ENCODE results near the gene XCL1.
"Not testable (repeated sequence)": the region's sequence is repeated elsewhere in the genome, so short reads cannot be mapped to it uniquely, and the experiment has no call there.

XCL1 gene

GRCh38 chr1:168589167-168589566, 12.8 kb downstream of the XCL1 start:
- no peaks in the 10 kb centered on the region for H3K27me3 ChIP-seq (ENCODE audit: insufficient read depth, low read length)
- no peaks in the 10 kb centered on the region for H3K4me1 ChIP-seq (ENCODE audit: insufficient read depth, low read length)
- H3K4me3 ChIP-seq (ENCODE audit: low read length): no peak overlapping the region
- no peak overlapping the region for H3K27ac ChIP-seq (ENCODE audit: low read depth, low read length)
- no peaks in the 10 kb centered on the region for H3K36me3 ChIP-seq (ENCODE audit: insufficient read depth, low read length)
- WGBS: 100% methylated on average over 2 of the region's 2 CpGs
- H3K9ac ChIP-seq (ENCODE audit: low read depth, low read length): no peak overlapping the region
- H3K9me3 ChIP-seq (ENCODE audit: insufficient read depth, low read depth, low read length): no peaks in the 10 kb centered on the region

- Histone ChIP-seq H3K9ac (ENCODE audit: low read depth, low read length) (no peak overlapping the region), H3K4me1 (ENCODE audit: insufficient read depth, low read length) (no peaks in the 10 kb centered on the region), H3K4me3 (ENCODE audit: low read length) (no peak overlapping the region), H3K27ac (ENCODE audit: low read depth, low read length) (no peak overlapping the region), H3K9me3 (ENCODE audit: insufficient read depth, low read depth, low read length) (no peaks in the 10 kb centered on the region), H3K27me3 (ENCODE audit: insufficient read depth, low read length) (no peaks in the 10 kb centered on the region), H3K36me3 (ENCODE audit: insufficient read depth, low read length) (no peaks in the 10 kb centered on the region)
- 93% methylated on average over 5 of the region's 5 CpGs for WGBS
These were observed 14.7 kb downstream of the XCL1 start for GRCh38 chr1:168591066-168591465.

DNA sequence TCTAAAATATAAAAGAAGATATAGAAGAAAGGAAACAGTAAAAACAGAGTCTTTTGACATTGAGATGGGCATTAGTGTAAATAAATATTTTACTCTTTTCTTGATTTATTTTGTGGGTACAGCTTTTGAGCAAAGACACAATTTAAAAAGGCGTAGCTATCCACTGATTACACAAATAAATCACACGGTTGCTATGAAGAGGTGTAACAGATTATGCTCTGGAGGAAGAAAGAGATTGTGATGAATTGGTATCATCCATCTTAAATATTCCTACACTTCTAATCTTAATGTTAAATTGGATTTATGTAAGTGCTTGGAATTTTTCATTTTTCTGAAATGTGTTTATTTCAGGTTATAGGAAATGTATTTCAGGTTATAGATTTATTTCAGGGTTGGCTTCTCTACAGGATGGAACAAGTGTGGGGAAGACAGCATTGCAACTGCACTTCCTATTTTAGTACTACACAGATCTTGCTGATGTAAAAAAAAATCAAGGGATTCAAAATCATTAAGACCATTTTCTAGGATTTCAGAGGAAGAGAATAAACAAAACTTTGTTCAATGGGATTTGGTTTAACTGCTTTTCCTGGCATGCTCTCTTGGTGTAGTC, 15.3 kb downstream of the XCL1 start:
- no CpG with 5 or more reads among the region's 2 CpGs for WGBS
- Histone ChIP-seq H3K9ac (ENCODE audit: low read depth, low read length) (no peak overlapping the region), H3K4me3 (ENCODE audit: low read length) (no peak overlapping the region), H3K9me3 (ENCODE audit: insufficient read depth, low read depth, low read length) (no peaks in the 10 kb centered on the region), H3K36me3 (ENCODE audit: insufficient read depth, low read length) (no peaks in the 10 kb centered on the region), H3K27me3 (ENCODE audit: insufficient read depth, low read length) (no peaks in the 10 kb centered on the region), H3K27ac (ENCODE audit: low read depth, low read length) (no peak overlapping the region), H3K4me1 (ENCODE audit: insufficient read depth, low read length) (no peaks in the 10 kb centered on the region)

- H3K27me3 ChIP-seq (ENCODE audit: insufficient read depth, low read length); H3K27ac ChIP-seq (ENCODE audit: low read depth, low read length); H3K36me3 ChIP-seq (ENCODE audit: insufficient read depth, low read length); H3K9me3 ChIP-seq (ENCODE audit: insufficient read depth, low read depth, low read length); H3K4me1 ChIP-seq (ENCODE audit: insufficient read depth, low read length); H3K9ac ChIP-seq (ENCODE audit: low read depth, low read length); H3K4me3 ChIP-seq (ENCODE audit: low read length): not testable (repeated sequence)
These were observed 19.0 kb downstream of the XCL1 start for GRCh38 chr1:168595403-168595802.

DNA sequence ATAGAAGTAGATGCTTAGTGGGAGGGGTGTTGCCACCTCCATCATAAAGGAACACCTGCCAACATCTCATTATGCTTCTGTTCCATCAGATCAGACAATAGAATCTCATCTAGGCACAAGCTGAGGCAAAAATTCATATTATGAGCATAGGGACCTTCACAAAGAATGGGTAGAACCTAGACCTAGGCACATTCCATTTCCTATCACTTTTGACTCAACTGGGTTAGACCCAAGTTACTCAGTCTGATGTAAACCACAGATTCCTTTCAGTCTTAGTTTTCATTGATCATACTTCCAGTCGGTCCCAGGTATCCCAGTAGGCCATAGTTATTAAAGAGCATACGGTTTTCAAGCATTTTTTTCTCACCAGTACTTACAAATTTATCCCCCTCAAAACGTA, 21.7 kb downstream of the XCL1 start:
- WGBS: 95% methylated on average over 1 of the region's 3 CpGs
- H3K9me3 ChIP-seq (ENCODE audit: insufficient read depth, low read depth, low read length): no peaks in the 10 kb centered on the region
- no peak overlapping the region for H3K4me3 ChIP-seq (ENCODE audit: low read length)
- H3K27me3 ChIP-seq (ENCODE audit: insufficient read depth, low read length): no peaks in the 10 kb centered on the region
- H3K9ac ChIP-seq (ENCODE audit: low read depth, low read length): no peak overlapping the region
- H3K36me3 ChIP-seq (ENCODE audit: insufficient read depth, low read length): no peaks in the 10 kb centered on the region
- no peak overlapping the region for H3K27ac ChIP-seq (ENCODE audit: low read depth, low read length)
- H3K4me1 ChIP-seq (ENCODE audit: insufficient read depth, low read length): no peaks in the 10 kb centered on the region

DNA sequence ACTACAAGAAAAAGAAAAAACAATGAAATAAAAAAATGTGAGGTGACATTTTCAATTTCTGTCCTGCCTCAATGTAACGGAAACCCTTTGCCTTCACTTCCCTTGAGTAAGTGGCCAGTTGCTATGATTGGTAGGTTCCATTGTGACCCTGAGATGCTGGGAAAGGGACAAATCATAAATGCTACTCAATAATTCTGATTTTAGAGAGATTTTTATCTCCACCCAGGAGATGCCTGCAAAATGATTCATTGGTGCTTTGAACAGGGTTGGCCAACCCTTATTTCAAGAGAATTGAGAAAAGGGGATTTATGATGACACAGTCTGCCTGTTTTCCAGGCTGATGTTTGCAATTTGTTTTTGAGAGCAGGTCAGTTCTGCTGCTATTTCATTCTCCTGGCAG, 22.5 kb downstream of the XCL1 start:
- no peak overlapping the region for H3K27ac ChIP-seq (ENCODE audit: low read depth, low read length)
- H3K27me3 ChIP-seq (ENCODE audit: insufficient read depth, low read length): no peaks in the 10 kb centered on the region
- no peaks in the 10 kb centered on the region for H3K9me3 ChIP-seq (ENCODE audit: insufficient read depth, low read depth, low read length)
- no peaks in the 10 kb centered on the region for H3K4me1 ChIP-seq (ENCODE audit: insufficient read depth, low read length)
- H3K9ac ChIP-seq (ENCODE audit: low read depth, low read length): no peak overlapping the region
- H3K4me3 ChIP-seq (ENCODE audit: low read length): no peak overlapping the region
- no peaks in the 10 kb centered on the region for H3K36me3 ChIP-seq (ENCODE audit: insufficient read depth, low read length)
- 100% methylated on average over 1 of the region's 1 CpG for WGBS

DNA sequence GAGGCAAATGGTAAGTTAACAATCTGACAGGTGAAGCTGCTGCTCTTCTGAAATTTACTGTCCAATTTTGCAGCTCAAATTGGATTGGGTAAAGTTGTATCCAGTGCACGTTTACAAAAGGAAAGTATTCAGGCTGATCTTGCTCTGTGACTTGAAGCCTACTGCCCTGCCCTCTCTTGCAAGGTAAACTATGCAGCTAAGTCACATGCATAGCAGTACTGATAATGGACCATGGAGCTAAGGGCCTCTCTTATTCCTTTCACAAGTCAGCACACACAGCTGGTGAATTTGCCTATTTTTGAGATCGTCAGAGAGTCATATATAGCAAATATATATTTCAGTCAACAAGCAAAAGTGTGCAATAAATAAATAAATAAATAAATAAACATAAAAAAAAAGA, 23.2 kb downstream of the XCL1 start:
- Histone ChIP-seq H3K4me3 (ENCODE audit: low read length) (no peak overlapping the region), H3K4me1 (ENCODE audit: insufficient read depth, low read length) (no peaks in the 10 kb centered on the region), H3K9ac (ENCODE audit: low read depth, low read length) (no peak overlapping the region), H3K27me3 (ENCODE audit: insufficient read depth, low read length) (no peaks in the 10 kb centered on the region), H3K36me3 (ENCODE audit: insufficient read depth, low read length) (no peaks in the 10 kb centered on the region), H3K27ac (ENCODE audit: low read depth, low read length) (no peak overlapping the region), H3K9me3 (ENCODE audit: insufficient read depth, low read depth, low read length) (no peaks in the 10 kb centered on the region)
- WGBS: 59% methylated on average over 1 of the region's 2 CpGs

GRCh38 chr1:168601051-168601450, 24.6 kb downstream of the XCL1 start:
- Histone ChIP-seq H3K27ac (ENCODE audit: low read depth, low read length) (no peak overlapping the region), H3K9me3 (ENCODE audit: insufficient read depth, low read depth, low read length) (no peaks in the 10 kb centered on the region), H3K36me3 (ENCODE audit: insufficient read depth, low read length) (no peaks in the 10 kb centered on the region), H3K4me3 (ENCODE audit: low read length) (no peak overlapping the region), H3K27me3 (ENCODE audit: insufficient read depth, low read length) (no peaks in the 10 kb centered on the region), H3K4me1 (ENCODE audit: insufficient read depth, low read length) (no peaks in the 10 kb centered on the region), H3K9ac (ENCODE audit: low read depth, low read length) (no peak overlapping the region)
- WGBS: 97% methylated on average over 3 of the region's 4 CpGs

DNA sequence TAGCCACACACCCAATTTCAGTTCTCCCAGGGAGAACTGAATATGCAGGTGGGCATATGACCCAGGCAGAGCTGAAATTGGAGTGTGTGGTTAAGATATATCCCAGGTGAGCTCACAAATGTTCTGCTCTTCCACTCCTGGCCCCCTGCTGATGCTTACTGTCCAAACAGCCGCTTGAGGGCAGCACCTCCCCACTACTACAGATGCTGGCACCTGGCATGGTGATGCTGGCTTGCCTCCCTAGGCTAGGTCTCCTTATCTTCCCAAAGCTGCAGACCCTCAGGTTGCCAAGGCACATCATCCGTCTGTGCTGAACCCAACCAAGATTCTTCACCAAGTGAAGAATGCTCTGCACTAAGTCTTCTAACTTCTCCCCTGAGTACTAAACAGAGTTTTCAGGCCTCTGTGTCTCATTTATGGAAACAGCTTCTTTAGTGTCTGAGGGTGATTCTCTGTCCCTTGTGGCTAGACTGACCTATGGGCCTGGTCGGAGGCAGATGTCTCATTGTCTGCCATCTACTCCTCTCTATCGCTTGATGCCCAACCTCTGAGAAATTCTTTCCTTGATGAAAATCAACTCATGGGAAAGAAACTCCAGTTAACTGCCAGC, 27.2 kb downstream of the XCL1 start:
- no peak overlapping the region for H3K4me3 ChIP-seq (ENCODE audit: low read length)
- H3K9ac ChIP-seq (ENCODE audit: low read depth, low read length): no peak overlapping the region
- H3K9me3 ChIP-seq (ENCODE audit: insufficient read depth, low read depth, low read length): no peaks in the 10 kb centered on the region
- H3K36me3 ChIP-seq (ENCODE audit: insufficient read depth, low read length): no peaks in the 10 kb centered on the region
- no peaks in the 10 kb centered on the region for H3K4me1 ChIP-seq (ENCODE audit: insufficient read depth, low read length)
- WGBS: 51% methylated on average over 4 of the region's 4 CpGs
- no peaks in the 10 kb centered on the region for H3K27me3 ChIP-seq (ENCODE audit: insufficient read depth, low read length)
- no peak overlapping the region for H3K27ac ChIP-seq (ENCODE audit: low read depth, low read length)

DNA sequence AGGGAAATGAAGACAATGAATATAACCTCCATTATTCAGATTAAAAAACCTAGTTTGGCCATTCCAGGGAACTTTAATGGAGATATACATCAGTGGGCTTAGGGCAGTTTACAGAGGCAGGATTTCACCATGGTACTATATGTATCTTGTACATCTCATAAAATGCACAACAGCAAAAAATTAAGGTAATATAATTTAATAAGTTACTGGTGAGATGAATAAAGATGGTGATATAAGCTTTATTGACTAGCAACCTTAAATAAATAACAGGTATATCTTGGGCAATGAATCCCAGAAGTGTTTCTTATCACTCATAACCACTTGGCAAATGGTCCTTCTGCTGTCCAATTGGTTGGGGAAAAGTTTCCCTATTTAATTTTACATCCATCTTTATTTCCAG, 29.0 kb downstream of the XCL1 start:
- H3K4me3 ChIP-seq (ENCODE audit: low read length): no peak overlapping the region
- H3K4me1 ChIP-seq (ENCODE audit: insufficient read depth, low read length): no peaks in the 10 kb centered on the region
- no peaks in the 10 kb centered on the region for H3K36me3 ChIP-seq (ENCODE audit: insufficient read depth, low read length)
- no peak overlapping the region for H3K27ac ChIP-seq (ENCODE audit: low read depth, low read length)
- H3K9me3 ChIP-seq (ENCODE audit: insufficient read depth, low read depth, low read length): no peaks in the 10 kb centered on the region
- no peak overlapping the region for H3K9ac ChIP-seq (ENCODE audit: low read depth, low read length)
- no peaks in the 10 kb centered on the region for H3K27me3 ChIP-seq (ENCODE audit: insufficient read depth, low read length)

GRCh38 chr1:168606096-168606495, 29.7 kb downstream of the XCL1 start:
- Histone ChIP-seq H3K4me3 (ENCODE audit: low read length) (no peak overlapping the region), H3K9me3 (ENCODE audit: insufficient read depth, low read depth, low read length) (no peaks in the 10 kb centered on the region), H3K36me3 (ENCODE audit: insufficient read depth, low read length) (no peaks in the 10 kb centered on the region), H3K27ac (ENCODE audit: low read depth, low read length) (no peak overlapping the region), H3K4me1 (ENCODE audit: insufficient read depth, low read length) (no peaks in the 10 kb centered on the region), H3K9ac (ENCODE audit: low read depth, low read length) (no peak overlapping the region), H3K27me3 (ENCODE audit: insufficient read depth, low read length) (no peaks in the 10 kb centered on the region)

- Histone ChIP-seq H3K9me3 (ENCODE audit: insufficient read depth, low read depth, low read length) (no peaks in the 10 kb centered on the region), H3K4me3 (ENCODE audit: low read length) (no peak overlapping the region), H3K36me3 (ENCODE audit: insufficient read depth, low read length) (no peaks in the 10 kb centered on the region), H3K27me3 (ENCODE audit: insufficient read depth, low read length) (no peaks in the 10 kb centered on the region), H3K4me1 (ENCODE audit: insufficient read depth, low read length) (no peaks in the 10 kb centered on the region), H3K9ac (ENCODE audit: low read depth, low read length) (no peak overlapping the region), H3K27ac (ENCODE audit: low read depth, low read length) (no peak overlapping the region)
- 92% methylated on average over 3 of the region's 3 CpGs for WGBS
These were observed 31.5 kb downstream of the XCL1 start for GRCh38 chr1:168607872-168608428.
